HUDEP-2 (cell line): ENCODE measurements around the gene DDI1.

Experiments used
- DNase-seq, 76 experiments: peaks; one replicate each; lab custom pipeline; 2025; ENCODE audit not compliant: unreplicated experiment in 76 of 76; lab: John Stamatoyannopoulos, UW

Gene DDI1

DNA sequence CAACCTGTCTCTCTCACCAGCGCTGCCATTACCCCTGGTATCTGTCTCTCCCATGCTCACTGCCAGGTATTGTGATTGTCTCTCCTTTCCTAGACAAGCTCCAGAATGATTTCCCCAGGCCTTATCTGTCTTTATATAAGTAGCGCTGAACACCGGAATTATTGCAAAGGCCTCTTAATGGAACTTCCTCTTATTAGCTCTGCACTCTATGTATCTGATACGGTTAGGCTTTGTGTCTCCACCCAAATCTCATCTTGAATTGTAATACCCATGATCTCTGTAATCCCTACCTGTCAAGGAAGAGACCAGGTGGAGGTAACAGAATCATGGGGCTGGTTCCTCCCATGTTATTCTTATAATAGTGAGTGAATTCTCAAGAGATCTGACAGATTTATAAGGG is 39.3 kb downstream of the DDI1 start:
- no peak for DNase-seq

DNA sequence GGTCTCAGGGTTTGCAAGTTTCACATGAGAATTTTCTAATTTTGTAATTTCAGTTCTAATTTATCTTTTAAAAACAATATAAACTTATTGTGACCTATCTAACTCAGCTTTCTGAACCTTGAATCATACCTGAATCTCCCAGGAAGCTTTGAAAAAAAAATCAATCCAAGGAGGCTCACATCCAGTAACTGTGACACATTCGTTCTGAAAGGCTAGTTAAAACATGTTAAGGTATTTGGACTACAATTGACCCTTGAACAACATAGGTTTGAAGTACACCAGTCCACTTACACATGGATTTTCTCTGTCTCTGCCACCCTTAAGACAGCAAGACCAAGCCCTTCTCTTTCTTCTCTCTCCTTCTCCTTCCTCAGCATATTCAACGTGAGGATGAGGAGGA is 40.0 kb downstream of the DDI1 start:
- no peak for DNase-seq

DNA sequence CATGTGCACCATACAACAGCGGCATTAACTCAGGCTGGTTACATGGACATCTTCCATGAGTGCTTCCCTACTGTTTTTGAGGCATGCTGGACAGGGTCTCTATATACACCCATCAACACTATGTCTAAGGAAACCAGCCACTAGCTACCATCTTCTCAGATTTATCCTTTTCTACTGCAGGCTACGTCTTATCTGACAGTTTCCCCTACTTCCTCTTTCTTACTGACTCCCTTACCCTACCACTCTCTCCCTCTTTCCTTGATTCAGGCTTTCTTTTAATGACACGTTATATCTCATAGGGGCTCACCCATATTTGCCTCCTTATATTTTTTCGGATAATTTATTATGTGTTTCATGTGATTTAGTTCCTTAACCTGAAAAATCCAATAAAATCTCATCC is 41.8 kb downstream of the DDI1 start:
- no peak for DNase-seq

DNA sequence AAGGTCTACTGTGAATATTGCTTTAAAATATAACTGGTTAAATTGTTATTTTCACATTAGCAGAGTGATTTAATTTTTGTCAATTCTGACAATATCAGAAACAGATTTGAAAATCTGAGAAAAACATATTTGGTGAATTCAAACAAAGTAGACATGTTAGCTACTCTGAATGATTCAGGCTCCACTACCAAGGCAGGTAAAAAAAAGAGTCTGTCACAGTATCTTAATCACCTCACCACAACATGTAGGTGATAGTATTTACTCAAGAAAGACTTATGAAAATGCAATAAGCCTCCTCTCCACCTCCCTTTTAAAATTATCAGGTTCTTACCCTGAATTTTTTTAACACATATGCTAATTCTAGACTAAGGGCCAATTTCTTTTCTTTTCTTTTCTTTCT is 42.6 kb downstream of the DDI1 start:
- no peak for DNase-seq

DNA sequence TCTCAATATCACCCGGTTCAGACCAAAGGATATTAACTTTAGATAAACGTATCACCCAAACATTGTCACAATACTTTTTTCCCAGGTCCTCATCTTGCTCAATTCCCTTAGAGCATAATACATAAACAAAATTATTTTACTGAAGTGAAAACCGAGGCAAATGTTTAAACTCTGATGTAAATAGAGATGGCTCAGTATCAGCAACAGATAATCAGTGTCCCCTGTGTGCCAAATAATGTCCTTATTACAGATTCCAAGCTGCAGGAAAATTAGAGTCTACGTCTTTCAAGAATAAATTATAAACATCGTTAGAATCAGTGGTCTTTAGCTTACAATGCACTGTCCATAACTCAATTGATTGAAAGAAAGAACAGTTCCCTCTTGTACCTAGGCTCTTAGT is 50.2 kb downstream of the DDI1 start:
- DNase-seq: no peak
